CD4-positive, alpha-beta T cell treated with Interleukin-4 for 4 hours (primary cell): ENCODE measurements around the gene MIEF2.

Experiments
- DNase-seq: peaks from one replicate; pipeline ENCODE4 v3.0.0-alpha.2; 2020

The MIEF2 gene

DNA sequence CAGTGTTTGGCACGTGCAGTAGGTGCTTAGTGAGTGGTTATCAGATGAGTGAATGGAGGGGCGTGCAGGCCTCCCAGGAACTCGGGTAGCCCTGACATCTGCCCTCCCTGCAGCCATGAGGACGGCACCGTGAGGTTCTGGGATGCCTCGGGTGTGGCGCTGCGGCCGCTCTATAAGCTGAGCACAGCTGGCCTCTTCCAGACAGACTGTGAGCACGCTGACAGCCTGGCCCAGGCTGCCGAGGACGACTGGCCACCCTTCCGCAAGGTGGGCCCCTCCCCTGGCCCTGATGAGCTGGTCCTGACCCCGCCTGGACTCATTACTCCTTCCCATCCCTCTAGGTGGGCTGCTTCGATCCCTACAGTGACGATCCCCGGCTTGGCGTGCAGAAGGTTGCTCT is 24.0 kb upstream of the MIEF2 start:
- no peak for DNase-seq

- DNase-seq = no peak
Observed at GRCh38 chr17:18237461-18237860, 23.0 kb upstream of the MIEF2 start.

GRCh38 chr17:18238299-18238698 is 22.2 kb upstream of the MIEF2 start:
- DNase-seq = no peak

DNA sequence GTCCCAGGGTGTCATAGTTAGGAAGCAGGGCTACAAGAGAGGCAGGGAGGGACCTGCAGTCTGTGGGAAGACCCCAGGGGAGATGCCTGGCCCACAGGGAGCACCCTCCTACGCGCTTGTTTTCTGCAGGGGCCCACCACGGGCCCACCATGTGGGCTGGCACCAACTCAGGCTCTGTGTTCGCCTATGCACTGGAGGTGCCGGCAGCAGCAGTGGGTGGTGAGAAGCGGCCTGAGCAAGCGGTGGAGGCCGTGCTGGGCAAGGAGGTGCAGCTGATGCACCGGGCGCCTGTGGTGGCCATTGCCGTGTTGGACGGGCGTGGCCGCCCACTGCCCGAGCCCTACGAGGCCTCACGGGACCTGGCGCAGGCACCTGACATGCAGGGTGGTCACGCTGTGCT is 20.0 kb upstream of the MIEF2 start:
- no peak for DNase-seq

GRCh38 chr17:18241229-18241871 is 19.1 kb upstream of the MIEF2 start:
- no peak for DNase-seq

- DNase-seq = no peak
Observed at GRCh38 chr17:18245038-18245776, 15.3 kb upstream of the MIEF2 start.

DNA sequence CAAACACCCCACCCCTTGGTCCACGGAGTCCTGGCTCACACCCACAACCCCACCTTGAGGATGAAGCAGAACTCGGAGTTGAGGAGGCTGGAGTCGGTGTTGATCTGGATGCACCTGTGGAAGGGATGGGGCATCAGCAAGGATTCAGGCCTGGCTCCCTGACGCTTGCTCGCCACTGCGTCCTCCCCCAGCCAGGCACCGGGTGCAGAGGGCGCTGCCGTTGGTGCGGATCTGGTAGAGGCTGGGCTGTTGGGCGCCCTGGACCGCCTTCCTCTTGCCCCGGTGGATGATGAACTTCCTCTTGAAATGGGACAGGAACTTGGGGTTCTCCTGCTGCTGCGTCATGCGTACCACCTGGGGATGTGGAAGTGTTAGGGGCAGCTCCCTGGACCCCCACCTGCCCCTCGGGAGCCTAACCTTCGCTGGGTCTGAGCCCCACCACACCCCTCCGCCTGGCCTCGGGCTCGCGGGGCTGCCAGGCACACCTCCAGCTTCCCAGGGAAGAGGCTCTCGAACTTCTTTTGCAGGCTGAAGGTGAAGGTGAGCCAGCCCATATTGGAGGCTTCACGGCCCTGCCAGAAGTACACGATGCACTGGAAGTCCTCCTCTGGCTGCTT is 14.2 kb upstream of the MIEF2 start:
- no peak for DNase-seq

GRCh38 chr17:18246880-18247612 is 13.4 kb upstream of the MIEF2 start:
- no peak for DNase-seq

DNA sequence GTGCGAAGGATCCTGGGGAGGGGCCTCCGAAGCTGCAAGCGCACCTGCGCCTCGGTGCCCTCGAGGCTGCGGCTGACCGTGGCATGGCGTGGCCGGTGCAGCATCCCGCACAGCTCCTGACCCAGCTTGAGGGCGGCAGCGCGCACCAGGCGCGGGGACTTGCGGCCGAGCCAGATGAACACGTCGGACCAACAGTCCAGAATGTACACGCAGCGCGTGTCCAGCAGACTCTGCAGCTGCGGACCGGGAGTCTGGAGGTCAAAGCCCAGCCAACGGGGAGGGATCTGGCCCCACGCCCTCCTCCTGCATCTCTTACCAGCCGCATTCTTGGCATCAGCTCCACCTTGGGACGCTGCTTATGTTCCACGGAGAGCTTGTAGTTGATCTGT is 12.9 kb upstream of the MIEF2 start:
- DNase-seq = no peak

DNA sequence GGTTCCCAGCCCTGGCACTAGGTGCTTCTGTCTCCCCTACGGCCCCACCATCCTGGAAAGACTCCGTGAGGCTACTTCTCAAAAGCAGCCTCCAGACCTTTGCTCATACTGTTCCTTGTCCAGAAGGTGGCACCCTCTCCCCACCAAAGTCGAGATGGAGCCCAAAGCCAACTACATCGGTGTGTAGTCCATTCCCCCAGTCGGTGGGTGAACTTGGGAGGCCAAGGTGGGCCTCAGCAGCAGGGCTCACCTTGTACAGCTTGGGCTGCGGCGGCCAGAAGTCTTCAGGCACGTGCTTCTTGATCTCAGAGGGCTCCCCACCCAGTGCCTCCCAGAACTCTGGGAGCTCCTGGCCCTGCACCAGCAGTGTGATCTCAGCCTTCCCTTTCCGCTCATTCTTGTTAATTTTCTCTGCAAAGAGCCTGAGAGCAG is 12.1 kb upstream of the MIEF2 start:
- DNase-seq = peak; percentile 68

GRCh38 chr17:18248811-18249210 is 11.7 kb upstream of the MIEF2 start:
- no peak for DNase-seq

GRCh38 chr17:18250259-18250658 is 10.2 kb upstream of the MIEF2 start:
- DNase-seq = no peak

GRCh38 chr17:18250708-18251107 is 9.8 kb upstream of the MIEF2 start:
- DNase-seq = no peak

DNA sequence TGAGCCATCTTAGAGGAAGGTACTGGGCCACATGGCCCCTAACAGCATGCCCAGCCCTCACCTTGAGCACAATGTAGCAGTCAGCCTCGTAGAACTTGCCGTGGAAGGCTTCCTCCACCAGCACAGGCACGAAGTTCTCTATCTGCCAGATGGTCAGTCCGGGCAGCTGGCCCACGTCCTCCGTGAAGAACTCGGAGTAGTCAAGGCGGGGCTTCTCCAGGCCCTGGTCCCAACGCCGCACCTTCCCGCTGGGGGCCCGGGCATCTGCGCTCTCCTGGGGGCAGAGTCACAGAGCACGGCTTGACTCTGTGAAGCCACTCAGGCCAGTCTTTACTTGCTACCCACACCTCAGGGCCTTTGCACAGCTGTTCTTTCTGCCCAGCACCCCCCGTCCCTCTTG is 9.3 kb upstream of the MIEF2 start:
- no peak for DNase-seq

DNA sequence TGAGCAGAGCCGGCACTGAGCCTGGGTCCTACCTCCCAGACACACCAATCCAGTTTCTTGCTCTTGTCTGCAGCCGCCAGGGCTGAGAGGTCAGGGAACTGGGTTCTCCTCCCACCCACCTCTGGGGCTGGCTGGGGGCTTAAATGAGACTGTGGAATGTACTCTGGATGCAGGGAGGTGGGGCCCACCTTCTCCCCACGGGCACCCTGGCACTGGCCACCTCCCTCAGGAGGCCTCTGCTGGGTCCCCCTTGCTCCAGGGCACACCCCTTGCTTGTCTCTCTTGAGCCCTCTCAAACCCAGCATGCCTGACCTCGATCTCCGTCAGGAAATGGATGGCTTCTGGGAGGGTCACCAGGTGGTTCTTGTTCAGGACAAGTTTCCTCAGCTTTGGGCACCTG is 8.3 kb upstream of the MIEF2 start:
- no peak for DNase-seq

GRCh38 chr17:18253187-18253884 is 7.1 kb upstream of the MIEF2 start:
- DNase-seq = no peak

DNA sequence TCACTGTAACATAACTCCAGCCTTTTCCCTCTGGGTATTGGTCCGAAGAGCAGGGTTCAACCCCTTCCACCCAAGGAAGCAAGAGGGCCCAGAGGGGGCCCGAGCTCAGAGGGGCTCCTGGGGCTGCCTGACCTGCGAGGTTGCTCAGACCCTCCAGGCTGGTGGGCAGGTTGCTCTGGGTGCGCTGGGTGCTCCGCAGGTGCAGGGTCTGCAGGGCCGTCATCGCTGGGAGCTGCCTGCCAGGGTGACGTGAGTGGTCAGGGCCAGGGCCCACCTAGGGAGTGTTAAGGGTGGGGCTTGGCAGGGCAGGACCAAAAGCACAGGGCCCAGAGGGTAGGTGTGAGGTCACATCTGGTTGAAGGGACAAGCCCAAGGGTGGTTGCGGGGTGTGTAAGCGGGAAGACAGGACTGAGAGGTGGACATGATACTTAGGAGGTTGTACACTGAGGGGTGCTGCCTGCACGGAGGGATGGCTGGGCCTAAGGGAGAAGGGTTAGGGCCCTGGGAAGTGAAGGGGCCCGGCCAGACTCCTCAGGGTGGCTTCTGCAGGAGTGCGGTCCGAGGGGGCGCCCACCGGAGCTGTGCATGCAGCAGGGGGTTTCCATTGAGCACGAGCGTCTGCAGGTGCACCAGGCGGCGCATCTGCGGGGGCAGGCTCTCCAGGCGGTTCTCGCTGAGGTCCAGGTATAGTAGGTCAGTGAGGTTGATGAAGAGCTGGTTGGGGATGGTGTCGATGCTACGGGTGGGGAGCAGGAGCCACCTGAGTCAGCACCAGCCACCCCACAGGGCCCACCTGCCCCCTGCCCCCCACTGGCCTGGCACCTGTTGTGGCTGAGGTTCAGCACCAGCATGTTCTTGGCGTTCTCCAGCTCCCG is 6.3 kb upstream of the MIEF2 start:
- DNase-seq = no peak

GRCh38 chr17:18254888-18255649 is 5.4 kb upstream of the MIEF2 start:
- no peak for DNase-seq

DNA sequence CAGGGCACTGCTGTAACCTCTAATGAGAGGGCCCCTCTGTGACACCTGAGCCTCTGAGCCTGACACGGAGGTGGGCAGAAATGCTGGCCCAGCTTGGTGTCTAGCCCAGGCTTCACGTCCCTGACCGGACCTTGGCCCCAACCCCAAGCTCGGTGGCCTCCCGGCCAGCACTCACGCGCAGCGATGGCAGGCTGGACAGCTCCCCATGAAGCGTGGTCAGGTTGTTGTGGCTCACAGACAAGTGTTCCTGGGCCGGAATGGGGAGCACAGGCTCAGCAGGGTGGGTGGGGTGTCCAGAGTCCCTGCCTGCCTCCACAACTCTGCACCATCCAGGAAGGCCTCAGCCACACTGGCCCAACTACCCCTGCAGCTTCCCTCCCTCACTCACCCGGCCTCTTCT is 4.1 kb upstream of the MIEF2 start:
- no peak for DNase-seq

DNA sequence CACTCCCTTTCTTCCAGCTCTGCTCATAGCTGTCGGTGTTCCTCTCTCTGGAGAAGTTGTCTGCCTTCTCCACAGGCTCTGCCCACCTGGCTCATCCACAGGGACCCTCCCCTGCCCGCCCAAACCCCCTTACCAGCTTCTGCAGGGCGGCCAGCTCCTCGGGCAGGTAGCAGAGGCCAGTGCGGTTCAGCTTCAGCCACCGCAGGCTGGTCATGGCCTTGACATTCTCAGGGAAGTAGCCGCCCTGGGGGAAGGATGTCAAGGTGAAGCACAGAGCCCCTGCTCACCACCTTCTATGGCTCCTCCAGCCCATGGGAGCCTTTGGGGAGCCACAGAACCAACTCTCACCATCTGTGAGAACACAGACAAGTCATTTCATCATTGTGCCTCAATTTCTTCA is 3.7 kb upstream of the MIEF2 start:
- no peak for DNase-seq
